HepG2 (cell line): ENCODE data around the gene BBS12. TPM values are rescaled to one million over a fixed set of nuclear protein-coding genes. Genes with fewer than 3 reads are reported as not detected.

Experiments
- BORCS8-MEF2B ChIP-seq: sonication (generic); formaldehyde crosslinking; IDR thresholded peaks from 2 replicates; pipeline ENCODE4 v1.8.0; 2022; ENCODE audit warnings: mild to moderate bottlenecking, missing genetic modification reagents
- ELF3 ChIP-seq: IDR thresholded peaks from 2 replicates; pipeline ENCODE4 v1.6.1; 2016; ENCODE audit warnings: missing genetic modification reagents, missing compliant biosample characterization
- EP300 ChIP-seq, 3 experiments: sonication (generic) in 1 of 3; formaldehyde crosslinking in 1 of 3; IDR thresholded peaks; 2 replicates each; pipeline versions ENCODE4 v1.5.1 to v1.6.1; 2011 to 2020; ENCODE audit warnings: low read depth in 2 of 3, low read length in 2 of 3, borderline replicate concordance in 1 of 3, improper control_type of control experiment in 1 of 3, mild to moderate bottlenecking in 1 of 3, missing genetic modification reagents in 1 of 3, moderate library complexity in 1 of 3
- ERF ChIP-seq: IDR thresholded peaks from 2 replicates; pipeline ENCODE4 v1.6.1; 2018; ENCODE audit warnings: missing biosample characterization, missing genetic modification reagents
- HNF1B ChIP-seq: sonication (generic); formaldehyde crosslinking; IDR thresholded peaks from 2 replicates; pipeline ENCODE4 v1.5.1; 2020; ENCODE audit warnings: mild to moderate bottlenecking, moderate library complexity, missing genetic modification reagents
- HNF4A ChIP-seq: sonication (generic); formaldehyde crosslinking; IDR thresholded peaks from 2 replicates; pipeline ENCODE4 v1.4.0; 2020; ENCODE audit warnings: missing genetic modification reagents
- MBD4 ChIP-seq: IDR thresholded peaks from 2 replicates; pipeline ENCODE4 v1.6.1; 2012; ENCODE audit warnings: low read length, inconsistent platforms, borderline replicate concordance
- MEIS2 ChIP-seq: sonication (generic); formaldehyde crosslinking; IDR thresholded peaks from 2 replicates; pipeline ENCODE4 v1.9.0; 2021; ENCODE audit warnings: mild to moderate bottlenecking, missing genetic modification reagents
- POGK ChIP-seq: sonication (generic); formaldehyde crosslinking; conservative IDR thresholded peaks from 2 replicates; pipeline ENCODE4 v1.8.0; 2022; ENCODE audit warnings: mild to moderate bottlenecking, moderate library complexity, missing genetic modification reagents
- PPARG ChIP-seq: conservative IDR thresholded peaks from 2 replicates; pipeline ENCODE4 v1.6.1; 2016; ENCODE audit warnings: missing biosample characterization, missing genetic modification reagents
- RXRA ChIP-seq: sonication (generic); formaldehyde crosslinking; IDR thresholded peaks from 2 replicates; pipeline ENCODE4 v1.5.1; 2020; ENCODE audit warnings: missing genetic modification reagents
- SIX4 ChIP-seq: sonication (generic); formaldehyde crosslinking; IDR thresholded peaks from 2 replicates; pipeline ENCODE4 v1.4.0; 2020; ENCODE audit warnings: missing genetic modification reagents
- SMYD3 ChIP-seq: sonication (generic); formaldehyde crosslinking; IDR thresholded peaks from 2 replicates; pipeline ENCODE4 v1.8.1; 2023; ENCODE audit warnings: mild to moderate bottlenecking, missing genetic modification reagents
- ZBTB3 ChIP-seq: sonication (generic); formaldehyde crosslinking; IDR thresholded peaks from 2 replicates; pipeline ENCODE4 v1.4.0; 2020; ENCODE audit warnings: low read depth, mild to moderate bottlenecking, moderate library complexity, missing genetic modification reagents, borderline replicate concordance
- ZC3H13 ChIP-seq: sonication (generic); formaldehyde crosslinking; IDR thresholded peaks from 2 replicates; pipeline ENCODE4 v1.8.1; 2023; ENCODE audit warnings: mild to moderate bottlenecking, missing genetic modification reagents, moderate library complexity
- ZNF501 ChIP-seq: sonication (generic); formaldehyde crosslinking; IDR thresholded peaks from 2 replicates; pipeline ENCODE4 v1.5.1; 2020; ENCODE audit warnings: mild to moderate bottlenecking, moderate library complexity, missing genetic modification reagents
- ZNF570 ChIP-seq: sonication (generic); formaldehyde crosslinking; IDR thresholded peaks from 2 replicates; pipeline ENCODE4 v1.4.0; 2020; ENCODE audit warnings: mild to moderate bottlenecking, missing genetic modification reagents, borderline replicate concordance
- ZNF652 ChIP-seq: IDR thresholded peaks from 2 replicates; pipeline ENCODE4 v1.6.1; 2016; ENCODE audit warnings: low read depth, borderline replicate concordance
- polyA plus RNA-seq, 8 experiments: library from polyadenylated mRNA; depleted of rRNA in 3 of 8; stranded (reverse) in 7 of 8; unstranded in 1 of 8; fragments of >200 nt; fragmentation: Illumina TruSeq in 4 of 8; extraction: Trizol in 4 of 8; gene quantifications; 2 replicates each; pipeline versions ENCODE4 v1.2.1 to v1.2.3, GENCODE V29; 2011 to 2016; ENCODE audit warnings: low read depth in 4 of 8, missing spikeins in 1 of 8, mixed read lengths in 1 of 8; ENCODE audit not compliant: insufficient read depth in 1 of 8
- total RNA-seq, 5 experiments: library from RNA; depleted of rRNA; stranded (reverse); fragments of >200 nt; fragmentation: Illumina TruSeq; extraction: Trizol; gene quantifications; 2 replicates each; pipeline ENCODE4 v1.2.3, GENCODE V29; 2016; ENCODE audit warnings: low read depth in 1 of 5
- TF ChIP-seq, protein P1 (sequence below): sonication (generic); formaldehyde crosslinking; IDR thresholded peaks from 2 replicates; pipeline ENCODE4 v1.8.0; 2022; ENCODE audit warnings: mild to moderate bottlenecking, missing genetic modification reagents; ENCODE audit not compliant: insufficient replicate concordance
- TF ChIP-seq, protein P2 (sequence below): sonication (generic); formaldehyde crosslinking; IDR thresholded peaks from 2 replicates; pipeline ENCODE4 v1.4.0; 2020; ENCODE audit warnings: missing genetic modification reagents
- TF ChIP-seq, protein P3 (sequence below): sonication (generic); formaldehyde crosslinking; IDR thresholded peaks from 2 replicates; pipeline ENCODE4 v1.8.0; 2022; ENCODE audit warnings: mild to moderate bottlenecking, missing genetic modification reagents

Gene BBS12
- total and polyA plus RNA-seq, 2 of the 13 experiments (the other 11 are each of a cell fraction or from before 2014, with no cell fraction given): 0.32 to 1.7 TPM

DNA sequence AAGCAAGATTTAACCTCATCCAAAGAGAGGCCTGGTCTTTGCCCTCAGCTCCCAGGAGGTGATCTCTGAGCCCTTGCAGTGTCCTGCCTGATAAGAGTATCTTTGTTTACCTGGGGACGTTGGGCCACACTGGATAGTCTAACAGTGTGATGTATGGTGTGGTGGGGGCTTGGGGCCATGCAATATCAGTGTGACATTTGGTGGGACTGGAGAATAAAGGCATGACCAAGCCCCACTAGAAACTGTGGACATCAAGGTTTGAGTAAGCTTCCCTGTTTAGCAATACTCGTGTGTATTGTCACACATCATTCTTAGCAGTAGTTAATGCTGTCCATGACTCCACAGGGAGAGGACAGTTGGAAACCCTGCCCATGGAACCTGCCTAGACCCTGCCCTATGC is 34.4 kb downstream of the BBS12 start (continued):
- TF ChIP-seq EP300 (IDR thresholded peaks at IDR 0.05; ENCODE audit: low read depth in 2 of 2, low read length in 2 of 2): peak in 1 of 2 experiments; percentile 86; a peak in 2 of 4 replicates
- peak; percentile 71; the same call in 1 of the 2 replicates for TF ChIP-seq EP300 (CRISPR knock-in tag; IDR thresholded peaks at IDR 0.05; ENCODE audit: borderline replicate concordance)
- peak; percentile 56; the same call in 1 of the 2 replicates for TF ChIP-seq ERF (CRISPR knock-in tag)
- peak; percentile 99 for TF ChIP-seq ZBTB3 (CRISPR knock-in tag)
- peak; percentile 79; the same call in 1 of the 2 replicates for TF ChIP-seq ZNF652 (CRISPR knock-in tag)
- TF ChIP-seq ZNF570 (CRISPR knock-in tag): no peak
- TF ChIP-seq BORCS8-MEF2B (CRISPR knock-in tag): peak; percentile 71; the same call in 1 of the 2 replicates
- TF ChIP-seq MBD4: no peak
- TF ChIP-seq, protein P1, sequence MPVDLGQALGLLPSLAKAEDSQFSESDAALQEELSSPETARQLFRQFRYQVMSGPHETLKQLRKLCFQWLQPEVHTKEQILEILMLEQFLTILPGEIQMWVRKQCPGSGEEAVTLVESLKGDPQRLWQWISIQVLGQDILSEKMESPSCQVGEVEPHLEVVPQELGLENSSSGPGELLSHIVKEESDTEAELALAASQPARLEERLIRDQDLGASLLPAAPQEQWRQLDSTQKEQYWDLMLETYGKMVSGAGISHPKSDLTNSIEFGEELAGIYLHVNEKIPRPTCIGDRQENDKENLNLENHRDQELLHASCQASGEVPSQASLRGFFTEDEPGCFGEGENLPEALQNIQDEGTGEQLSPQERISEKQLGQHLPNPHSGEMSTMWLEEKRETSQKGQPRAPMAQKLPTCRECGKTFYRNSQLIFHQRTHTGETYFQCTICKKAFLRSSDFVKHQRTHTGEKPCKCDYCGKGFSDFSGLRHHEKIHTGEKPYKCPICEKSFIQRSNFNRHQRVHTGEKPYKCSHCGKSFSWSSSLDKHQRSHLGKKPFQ (CRISPR knock-in tag): peak; percentile 68
- TF ChIP-seq SIX4 (CRISPR knock-in tag): no peak
- 0 out of 2 replicates have a peak, but pooled peaks have one; percentile 63 for TF ChIP-seq POGK
- no peak for TF ChIP-seq ZC3H13 (CRISPR knock-in tag)
- TF ChIP-seq PPARG (CRISPR knock-in tag): 0 out of 2 replicates have a peak, but pooled peaks have one; percentile 33
- peak; percentile 99 for TF ChIP-seq HNF4A (CRISPR knock-in tag)
- TF ChIP-seq ZNF501 (CRISPR knock-in tag): peak; percentile 54; the same call in 1 of the 2 replicates
- TF ChIP-seq HNF1B (CRISPR knock-in tag): peak; percentile 76
- TF ChIP-seq, protein P2, sequence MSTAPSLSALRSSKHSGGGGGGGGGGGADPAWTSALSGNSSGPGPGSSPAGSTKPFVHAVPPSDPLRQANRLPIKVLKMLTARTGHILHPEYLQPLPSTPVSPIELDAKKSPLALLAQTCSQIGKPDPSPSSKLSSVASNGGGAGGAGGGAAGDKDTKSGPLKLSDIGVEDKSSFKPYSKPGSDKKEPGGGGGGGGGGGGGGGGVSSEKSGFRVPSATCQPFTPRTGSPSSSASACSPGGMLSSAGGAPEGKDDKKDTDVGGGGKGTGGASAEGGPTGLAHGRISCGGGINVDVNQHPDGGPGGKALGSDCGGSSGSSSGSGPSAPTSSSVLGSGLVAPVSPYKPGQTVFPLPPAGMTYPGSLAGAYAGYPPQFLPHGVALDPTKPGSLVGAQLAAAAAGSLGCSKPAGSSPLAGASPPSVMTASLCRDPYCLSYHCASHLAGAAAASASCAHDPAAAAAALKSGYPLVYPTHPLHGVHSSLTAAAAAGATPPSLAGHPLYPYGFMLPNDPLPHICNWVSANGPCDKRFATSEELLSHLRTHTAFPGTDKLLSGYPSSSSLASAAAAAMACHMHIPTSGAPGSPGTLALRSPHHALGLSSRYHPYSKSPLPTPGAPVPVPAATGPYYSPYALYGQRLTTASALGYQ: peak; percentile 40; the same call in 1 of the 2 replicates
- TF ChIP-seq ELF3 (CRISPR knock-in tag): peak; percentile 65; the same call in 1 of the 2 replicates
- no peak for TF ChIP-seq RXRA
- TF ChIP-seq, protein P3, sequence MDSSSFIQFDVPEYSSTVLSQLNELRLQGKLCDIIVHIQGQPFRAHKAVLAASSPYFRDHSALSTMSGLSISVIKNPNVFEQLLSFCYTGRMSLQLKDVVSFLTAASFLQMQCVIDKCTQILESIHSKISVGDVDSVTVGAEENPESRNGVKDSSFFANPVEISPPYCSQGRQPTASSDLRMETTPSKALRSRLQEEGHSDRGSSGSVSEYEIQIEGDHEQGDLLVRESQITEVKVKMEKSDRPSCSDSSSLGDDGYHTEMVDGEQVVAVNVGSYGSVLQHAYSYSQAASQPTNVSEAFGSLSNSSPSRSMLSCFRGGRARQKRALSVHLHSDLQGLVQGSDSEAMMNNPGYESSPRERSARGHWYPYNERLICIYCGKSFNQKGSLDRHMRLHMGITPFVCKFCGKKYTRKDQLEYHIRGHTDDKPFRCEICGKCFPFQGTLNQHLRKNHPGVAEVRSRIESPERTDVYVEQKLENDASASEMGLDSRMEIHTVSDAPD (CRISPR knock-in tag): 0 out of 2 replicates have a peak, but pooled peaks have one; percentile 70
- 0 out of 2 replicates have a peak, but pooled peaks have one; percentile 62 for TF ChIP-seq SMYD3
- 0 out of 2 replicates have a peak, but pooled peaks have one; percentile 43 for TF ChIP-seq MEIS2 (CRISPR knock-in tag)
